Hindlimb muscle (tissue), 1 donor: ENCODE results near the gene KRI1. TPM values are rescaled to one million over a fixed set of nuclear protein-coding genes. Genes with fewer than 3 reads are reported as not detected.

Experiments used
- DNase-seq: peaks from one replicate; pipeline ENCODE4 v3.0.0-alpha.2; 2013
- polyA plus RNA-seq: library from polyadenylated mRNA; unstranded; fragments of 120-200 nt; gene quantifications from one replicate; pipeline ENCODE4 v1.2.1, GENCODE V29; 2013; ENCODE audit not compliant: insufficient read length

KRI1 gene
- polyA plus RNA-seq, 1 donor = 27.5 TPM

- no peak for DNase-seq
These were observed 47.9 kb downstream of the KRI1 start for GRCh38 chr19:10517760-10518443.

- no peak for DNase-seq
These were observed 48.5 kb downstream of the KRI1 start, which contains the start of gene S1PR5 for GRCh38 chr19:10517361-10517759. Gene S1PR5, minus strand, starts transcription at chr19:10517447. Its CDS starts 2,436 bp downstream, at chr19:10515011.

- DNase-seq = no peak
These were observed 49.0 kb downstream of the KRI1 start for GRCh38 chr19:10516671-10517286.

- no peak for DNase-seq
These were observed 49.8 kb downstream of the KRI1 start for GRCh38 chr19:10516064-10516385.

GRCh38 chr19:10514211-10515145, 51.3 kb downstream of the KRI1 start:
- DNase-seq = no peak

GRCh38 chr19:10513223-10513622, 52.6 kb downstream of the KRI1 start:
- no peak for DNase-seq

- DNase-seq = no peak
These were observed 55.5 kb downstream of the KRI1 start for GRCh38 chr19:10510301-10510802.

- DNase-seq = no peak
These were observed 57.1 kb downstream of the KRI1 start for GRCh38 chr19:10508707-10509106.

- no peak for DNase-seq
These were observed 57.8 kb downstream of the KRI1 start for GRCh38 chr19:10508036-10508435.

- no peak for DNase-seq
These were observed 60.1 kb downstream of the KRI1 start for GRCh38 chr19:10505583-10506229.

Other genes with a start within 250 kb of the KRI1 start
- gene FDX2, start 250.0 kb downstream of the KRI1 start, polyA plus RNA-seq = 19.4 TPM
- gene RAVER1, start 232.5 kb downstream of the KRI1 start, polyA plus RNA-seq = 18.4 TPM
- gene ICAM3, start 226.4 kb downstream of the KRI1 start, polyA plus RNA-seq = 5.8 TPM
- gene TYK2, start 185.4 kb downstream of the KRI1 start, polyA plus RNA-seq = 71.8 TPM
- 137 TPM for gene CDC37, start 162.5 kb downstream of the KRI1 start, polyA plus RNA-seq
- gene PDE4A, start 145.5 kb downstream of the KRI1 start, polyA plus RNA-seq = 5.0 TPM
- gene KEAP1, start 62.7 kb downstream of the KRI1 start, polyA plus RNA-seq = 65.6 TPM
- 1.2 TPM for gene S1PR5, start 48.6 kb downstream of the KRI1 start, polyA plus RNA-seq
- gene ATG4D, start 22.1 kb downstream of the KRI1 start, polyA plus RNA-seq = 26.2 TPM
- 14.4 TPM for gene CDKN2D, start 3.0 kb upstream of the KRI1 start, polyA plus RNA-seq
- 0.86 TPM for gene AP1M2, start 21.3 kb upstream of the KRI1 start, polyA plus RNA-seq
- 184 TPM for gene SLC44A2, start 59.5 kb upstream of the KRI1 start, polyA plus RNA-seq
- gene ILF3, start 88.3 kb upstream of the KRI1 start, polyA plus RNA-seq = 175 TPM
- 36.8 TPM for gene QTRT1, start 135.4 kb upstream of the KRI1 start, polyA plus RNA-seq
- 87.4 TPM for gene DNM2, start 152.1 kb upstream of the KRI1 start, polyA plus RNA-seq